RCC 7860 (cell line): ENCODE data around the gene DUSP16.

Experiments
- DNase-seq: peaks from one replicate; pipeline ENCODE4 v3.0.0-alpha.2; 2015; ENCODE audit warnings: low spot score
- FAIRE-seq: peaks from 2 replicates; lab custom pipeline; 2012; peaks lifted over from hg19 to GRCh38; lab: Jason Lieb, UNC

DUSP16 gene

DNA sequence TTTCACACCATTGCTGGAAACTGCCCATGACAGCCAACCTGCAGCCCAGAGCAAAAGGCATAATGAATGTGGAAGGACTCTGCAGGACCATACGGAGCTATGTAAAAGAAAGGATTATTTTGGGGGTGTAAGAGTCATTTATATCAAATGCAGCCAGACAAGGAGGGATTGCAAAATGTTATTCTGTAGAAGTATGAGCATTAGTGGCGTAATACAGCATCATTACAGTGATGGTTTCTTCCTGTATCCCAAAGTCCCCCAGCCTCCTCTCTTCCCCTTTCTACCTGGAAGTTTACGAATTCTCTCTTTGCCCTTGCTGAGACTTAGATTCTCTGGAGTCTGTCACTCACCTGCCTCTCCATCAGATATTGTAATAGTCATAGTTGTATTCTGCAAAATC is 115.9 kb downstream of the DUSP16 start:
- DNase-seq, result no peak

DNA sequence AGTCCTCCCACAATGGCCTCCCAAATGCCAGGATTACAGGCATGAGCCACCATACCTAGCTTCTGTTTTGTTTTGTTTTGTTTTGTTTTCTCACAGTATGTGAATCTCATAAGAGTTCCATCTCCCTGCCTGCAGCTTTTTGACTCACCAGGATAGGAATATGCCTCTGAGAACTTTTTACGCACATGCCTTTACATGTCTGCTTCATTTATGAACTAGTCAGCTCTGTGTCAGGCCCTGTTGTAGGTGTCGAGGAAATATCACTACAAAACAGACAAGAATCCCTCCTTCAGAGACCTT is 116.8 kb downstream of the DUSP16 start:
- no peak for DNase-seq

More for the DNA sequence above, 115.9 kb downstream of the DUSP16 start:
- FAIRE-seq, result no peak

DNA sequence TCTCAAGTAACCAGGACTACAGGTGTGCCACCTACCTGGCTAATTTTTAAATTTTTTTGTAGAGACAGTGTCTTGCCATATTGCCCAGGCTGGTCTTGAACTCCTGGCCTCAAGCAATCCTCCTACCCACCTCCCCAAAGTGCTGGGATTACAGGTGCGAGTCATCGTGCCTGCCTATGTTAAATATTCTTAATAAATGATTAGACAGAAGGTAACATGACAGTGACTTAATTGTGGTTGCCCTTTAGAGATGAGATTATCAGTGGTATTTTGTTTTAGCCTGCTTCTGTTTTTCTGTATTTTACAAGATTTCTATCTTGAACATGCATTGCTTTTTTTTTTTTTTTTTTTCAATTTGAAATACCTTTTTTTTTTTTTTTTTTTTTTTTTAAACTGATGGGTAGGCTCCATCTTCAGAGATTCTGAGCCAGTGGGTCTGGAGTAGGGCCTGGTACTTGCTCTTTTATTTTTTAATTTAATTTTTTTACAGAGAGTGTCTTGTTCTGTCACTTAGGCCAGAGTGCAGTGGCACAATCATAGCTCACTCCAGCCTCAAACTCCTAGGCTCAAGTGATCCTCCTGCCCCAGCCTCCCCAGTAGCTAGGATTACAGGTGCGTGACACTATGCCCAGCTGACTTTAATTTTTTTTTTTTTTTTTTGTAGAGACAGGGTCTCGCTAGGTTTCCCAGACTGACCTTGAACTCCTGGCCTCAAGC is 117.3 kb downstream of the DUSP16 start:
- DNase-seq (no peak), FAIRE-seq (no peak)

More for the DNA sequence above, 116.8 kb downstream of the DUSP16 start:
- no peak for FAIRE-seq

DNA sequence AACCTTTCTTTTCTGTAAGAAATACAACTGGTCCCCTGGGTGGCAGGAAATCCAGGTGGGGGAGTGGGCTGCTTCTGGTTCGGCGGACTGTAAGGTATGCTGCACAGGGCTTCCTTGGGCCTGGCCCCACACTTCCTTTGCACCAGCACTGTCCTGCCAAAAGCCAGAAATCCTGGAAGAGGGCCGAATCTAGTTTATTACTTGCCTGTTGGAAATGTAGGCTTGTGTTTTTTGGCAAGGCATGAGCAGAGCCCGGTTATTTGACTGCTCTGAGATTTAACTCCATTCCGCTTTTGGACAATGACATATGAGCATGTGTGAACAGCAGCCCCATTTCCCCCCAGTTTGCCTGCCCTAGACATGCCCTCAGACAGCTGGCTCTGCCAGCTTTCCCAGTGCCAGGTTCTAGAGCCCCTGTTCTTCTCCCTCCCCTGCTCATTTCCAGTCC is 119.2 kb downstream of the DUSP16 start:
- FAIRE-seq, result no peak
- no peak for DNase-seq

DNA sequence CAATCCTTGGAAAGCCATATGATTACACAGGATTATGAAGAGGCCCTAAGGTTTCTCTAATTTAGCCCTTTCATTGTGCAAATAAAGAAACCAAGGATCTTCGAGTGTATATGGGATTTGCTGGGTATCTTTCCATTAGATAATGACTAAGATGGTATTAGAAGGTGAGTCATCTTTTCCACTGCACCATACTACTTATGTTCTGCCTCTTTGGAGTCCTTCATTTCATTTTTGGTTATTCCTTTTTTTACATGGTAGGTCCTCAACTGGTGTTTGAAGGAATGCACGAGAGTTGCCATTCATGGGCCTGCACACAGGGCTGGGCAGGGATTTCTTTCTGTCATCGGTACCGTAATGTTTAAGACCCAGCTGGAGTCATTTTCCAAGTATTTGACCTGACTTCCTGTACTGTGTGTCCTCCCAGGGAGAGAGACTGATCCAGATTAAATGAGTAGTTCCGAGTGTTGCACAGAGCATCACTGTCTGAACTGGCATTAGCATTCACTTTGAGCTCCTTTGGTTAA is 120.1 kb downstream of the DUSP16 start:
- DNase-seq, result peak; percentile 17
- no peak for FAIRE-seq

DNA sequence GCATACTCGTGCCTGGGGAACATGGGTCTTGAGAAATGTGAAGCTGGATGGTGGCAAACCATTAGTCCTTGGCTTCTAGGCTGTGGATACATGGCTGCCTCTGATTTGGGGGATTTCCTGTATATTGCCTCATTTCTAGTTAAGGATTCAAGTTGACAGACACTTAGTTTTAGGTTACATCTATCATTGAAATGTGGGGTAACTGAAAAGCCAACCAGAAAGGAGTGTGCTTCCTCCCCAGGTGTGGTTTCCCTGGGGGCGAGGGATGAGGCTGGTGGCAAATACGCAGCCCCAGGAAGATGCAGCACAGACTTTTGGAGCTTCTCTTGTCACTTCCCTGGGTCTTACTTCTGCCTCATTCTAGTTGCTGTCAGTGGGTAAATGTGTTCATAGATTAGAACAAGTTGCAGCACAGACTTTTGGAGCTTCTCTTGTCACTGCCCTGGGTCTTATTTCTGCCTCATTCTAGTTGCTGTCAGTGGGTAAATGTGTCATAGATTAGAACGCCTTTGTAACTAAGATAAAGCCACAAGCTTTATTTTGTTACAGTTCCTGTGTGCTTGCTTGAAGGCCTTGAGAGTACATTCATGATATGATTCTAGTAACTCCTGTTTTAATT is 120.7 kb downstream of the DUSP16 start:
- no peak for FAIRE-seq
- DNase-seq, result no peak

DNA sequence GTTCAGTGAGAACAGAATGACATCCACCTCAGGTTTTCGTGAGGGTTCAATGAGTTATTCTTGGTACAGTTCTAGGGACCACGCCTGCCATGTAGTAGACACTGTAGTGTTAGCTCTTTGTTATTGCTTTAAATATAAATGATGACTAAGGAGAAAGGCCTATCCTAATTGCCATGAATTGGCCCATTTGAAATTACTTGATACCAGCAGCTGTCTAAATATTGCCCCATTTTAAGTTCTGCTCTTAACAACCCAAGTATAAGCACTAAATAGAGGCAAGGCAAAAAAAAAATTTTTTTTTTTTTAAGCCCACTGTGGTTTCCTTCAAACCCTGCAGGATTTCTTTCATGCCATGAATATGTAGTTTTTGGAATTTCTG is 121.2 kb downstream of the DUSP16 start:
- FAIRE-seq (no peak), DNase-seq (no peak)

DNA sequence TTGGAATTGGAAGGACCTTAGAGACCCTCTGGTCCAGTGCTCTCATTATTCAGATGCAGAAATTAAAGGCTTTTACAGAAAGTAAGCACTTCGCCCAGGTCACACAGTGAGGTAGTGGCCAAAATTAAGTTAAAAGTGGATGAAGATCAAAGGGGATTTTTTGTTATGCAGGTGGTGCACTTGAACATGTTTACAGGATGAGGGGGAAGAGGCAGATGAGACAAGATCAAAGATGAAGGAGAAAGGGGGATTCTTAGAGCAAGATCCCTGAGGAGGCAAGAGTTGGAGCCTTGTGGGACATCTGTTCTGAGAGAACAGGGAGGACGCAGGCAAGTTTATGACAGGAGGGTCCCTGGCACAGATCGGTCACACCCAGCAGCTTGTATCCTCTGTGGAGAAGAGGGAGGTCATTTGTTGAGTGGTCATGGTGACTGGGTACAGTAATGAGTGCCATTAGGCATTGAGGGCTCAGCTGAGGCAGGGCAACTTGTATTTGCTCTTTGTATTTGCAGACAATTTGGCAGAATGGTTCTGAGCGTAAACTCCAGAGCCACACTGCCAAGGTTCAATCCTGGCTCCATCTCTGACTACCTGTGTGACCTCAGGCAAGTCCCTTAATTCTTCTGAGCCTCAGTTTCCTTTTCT is 121.8 kb downstream of the DUSP16 start:
- DNase-seq, result no peak
- no peak for FAIRE-seq

DNA sequence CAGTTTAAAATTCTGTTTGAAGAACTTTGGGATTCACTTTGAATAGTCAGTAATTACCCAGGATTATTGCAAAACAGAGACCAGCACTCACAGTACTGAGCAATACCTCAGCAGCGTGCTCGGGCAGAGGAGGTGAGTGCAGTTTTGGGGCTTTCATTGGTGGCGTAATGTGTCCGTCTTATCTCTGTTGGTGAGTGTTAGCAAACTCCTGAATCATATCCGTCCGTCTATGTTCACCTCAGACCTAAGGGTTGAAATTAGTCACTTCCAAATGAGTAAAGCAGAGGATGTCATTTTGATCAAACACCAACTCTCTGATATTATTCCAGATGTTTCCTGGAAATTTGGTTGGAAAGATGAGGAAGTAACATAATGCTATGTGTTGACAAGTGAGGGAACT is 123.0 kb downstream of the DUSP16 start:
- DNase-seq (peak; percentile 64), FAIRE-seq (no peak)

DNA sequence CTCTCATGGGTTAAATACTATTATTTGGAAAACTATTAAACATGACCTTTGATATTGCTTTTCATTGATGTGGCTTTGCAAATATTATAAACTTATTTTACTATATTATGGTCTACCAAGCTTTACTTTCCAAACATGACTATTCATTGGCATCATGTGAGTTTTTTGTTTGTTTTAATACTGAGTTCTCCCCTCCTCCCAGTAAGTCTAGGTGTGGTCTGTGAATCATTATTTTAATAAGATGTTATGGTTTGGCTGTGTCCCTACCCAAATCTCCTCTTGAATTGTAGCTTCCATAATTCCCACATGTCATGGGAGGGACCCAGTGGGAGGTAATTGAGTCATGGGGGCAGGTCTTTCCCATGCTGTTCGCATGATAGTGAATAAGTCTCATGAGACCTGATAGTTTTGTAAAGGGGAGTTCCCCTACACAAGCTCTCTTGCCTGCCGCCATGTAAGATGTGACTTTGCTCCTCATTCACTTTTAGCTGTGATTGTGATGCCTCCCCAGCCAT is 125.8 kb downstream of the DUSP16 start:
- FAIRE-seq (no peak), DNase-seq (no peak)

DNA sequence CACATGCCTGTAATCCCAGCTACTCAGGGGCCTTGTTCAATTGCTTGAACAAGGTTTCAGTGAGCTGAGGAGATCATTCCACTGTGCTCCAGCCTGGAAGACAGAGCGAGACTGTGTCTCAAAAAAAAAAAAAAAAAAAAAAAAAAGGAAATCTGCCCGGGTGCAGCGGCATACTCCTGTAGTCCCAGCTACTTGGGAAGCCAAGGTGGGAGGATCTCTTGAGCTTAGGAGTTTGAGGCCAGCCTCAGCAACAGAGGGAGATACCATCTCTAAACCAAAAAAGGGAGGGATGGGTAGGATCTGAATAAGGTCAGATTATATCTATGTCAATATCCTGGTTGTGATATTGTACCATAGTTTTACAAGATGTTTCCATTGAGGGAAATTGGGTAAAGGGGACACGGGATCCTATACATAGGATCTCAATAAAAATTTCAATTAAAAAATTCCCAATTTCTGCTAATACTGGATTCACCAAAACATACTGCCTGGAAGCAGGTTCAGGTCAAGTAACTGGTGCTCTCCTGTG is 129.4 kb downstream of the DUSP16 start:
- FAIRE-seq (no peak), DNase-seq (no peak)

DNA sequence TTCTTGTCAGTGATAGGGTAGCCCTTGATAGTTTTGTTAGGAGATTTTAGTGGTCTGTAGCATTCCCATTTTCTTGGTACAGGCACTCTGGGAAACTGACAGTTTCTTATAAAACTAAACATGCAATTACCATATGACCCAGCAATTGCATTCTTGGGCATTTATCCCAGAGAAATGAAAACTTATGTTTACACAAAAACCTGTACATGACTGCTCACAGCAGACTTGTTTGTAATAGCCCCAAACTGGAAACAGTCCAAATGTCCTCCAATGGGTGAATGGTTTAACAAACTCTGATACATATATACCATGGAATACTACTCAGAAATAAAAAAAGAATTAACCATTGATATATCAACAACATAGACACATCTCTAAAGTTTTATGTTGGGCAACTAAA is 130.3 kb downstream of the DUSP16 start:
- no peak for FAIRE-seq
- DNase-seq, result no peak

DNA sequence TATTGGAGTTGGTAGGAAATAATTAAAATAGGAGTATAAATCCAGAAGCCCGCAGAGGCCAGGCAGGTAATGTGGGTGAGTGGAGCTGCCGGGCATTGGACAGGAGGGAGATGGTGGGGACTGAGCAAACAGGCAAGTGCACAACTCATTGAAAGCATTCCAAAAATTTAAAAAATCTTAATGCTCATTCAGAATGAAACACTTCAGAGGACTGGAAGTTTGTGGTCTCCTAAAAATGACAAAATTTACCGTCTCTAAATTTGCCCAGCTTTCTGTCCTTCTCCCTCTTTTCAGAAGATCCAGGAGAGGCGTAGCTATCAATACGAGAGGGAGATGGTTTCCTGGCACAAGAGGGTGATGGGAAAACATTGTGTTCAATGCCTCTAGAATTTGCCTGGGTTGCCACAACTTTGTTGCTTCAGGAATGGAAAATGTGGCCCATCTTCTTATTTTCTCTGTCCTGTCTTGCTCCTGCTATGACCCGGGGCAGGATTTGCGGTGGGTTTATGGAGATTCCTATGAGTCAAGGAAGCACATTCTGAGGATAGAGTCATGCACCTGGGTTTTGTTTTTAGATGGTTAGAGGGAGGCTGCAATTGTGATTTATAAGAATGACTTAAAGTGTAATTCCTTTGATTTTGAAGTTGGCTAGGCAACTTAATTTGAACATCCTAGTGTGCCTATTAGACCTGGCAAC is 133.6 kb downstream of the DUSP16 start:
- FAIRE-seq (no peak), DNase-seq (no peak)

DNA sequence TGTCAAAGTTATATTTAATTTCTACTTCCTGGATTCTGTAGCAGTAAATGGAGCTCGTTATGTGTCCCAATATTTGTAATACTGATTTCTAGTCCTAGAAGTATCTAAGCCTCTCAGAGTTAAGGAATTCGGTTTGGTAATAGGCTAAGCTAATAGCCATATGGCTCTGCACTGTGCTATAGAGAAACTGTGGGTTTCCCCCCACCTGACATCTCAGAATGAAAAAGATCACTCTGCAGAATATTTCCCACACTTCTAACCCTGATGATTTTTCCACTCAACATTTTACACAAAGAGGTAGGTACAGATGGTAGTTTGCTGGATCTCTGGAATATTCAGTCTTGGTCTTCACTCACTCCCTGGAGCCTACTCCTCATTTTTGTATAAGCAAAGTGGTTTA is 134.6 kb downstream of the DUSP16 start:
- DNase-seq, result no peak
- no peak for FAIRE-seq

DNA sequence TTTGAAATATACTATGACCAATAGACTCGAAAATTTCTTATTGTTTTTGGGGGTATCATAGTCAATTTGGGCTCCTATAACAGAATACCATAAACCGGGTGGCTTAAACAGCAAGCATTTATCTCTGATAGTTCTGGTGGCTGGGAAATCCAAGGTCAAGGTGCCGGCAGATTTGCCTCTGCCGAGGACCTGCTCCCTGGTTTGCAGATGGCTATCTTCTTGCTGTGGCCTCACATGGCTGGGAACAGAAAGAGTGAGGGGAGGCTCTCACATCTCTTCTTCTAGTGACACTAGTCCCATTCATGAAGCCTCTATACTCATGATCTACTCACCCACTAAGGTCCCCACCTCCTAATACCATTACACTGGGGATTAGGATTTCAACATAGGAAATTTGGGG is 135.1 kb downstream of the DUSP16 start:
- DNase-seq (no peak), FAIRE-seq (no peak)

DNA sequence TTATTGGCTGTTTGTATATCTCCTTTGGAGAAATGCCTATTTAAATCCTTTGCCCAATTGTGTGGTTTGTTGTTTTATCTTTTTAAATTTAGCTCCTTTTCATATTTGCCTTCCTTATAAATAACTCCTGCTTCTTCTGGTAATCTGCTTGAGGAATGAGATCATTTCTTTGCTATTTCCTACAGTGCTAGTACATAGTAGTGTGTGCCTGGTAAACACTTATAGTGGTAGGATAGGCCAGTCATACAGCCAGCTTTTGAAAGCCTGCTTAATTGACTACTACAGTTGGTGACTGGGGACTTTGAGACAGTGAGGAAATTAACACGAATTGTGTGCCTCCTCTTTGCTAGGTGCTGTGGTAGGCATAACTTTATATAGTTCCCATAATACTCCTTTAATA is 137.0 kb downstream of the DUSP16 start:
- FAIRE-seq (no peak), DNase-seq (no peak)

DNA sequence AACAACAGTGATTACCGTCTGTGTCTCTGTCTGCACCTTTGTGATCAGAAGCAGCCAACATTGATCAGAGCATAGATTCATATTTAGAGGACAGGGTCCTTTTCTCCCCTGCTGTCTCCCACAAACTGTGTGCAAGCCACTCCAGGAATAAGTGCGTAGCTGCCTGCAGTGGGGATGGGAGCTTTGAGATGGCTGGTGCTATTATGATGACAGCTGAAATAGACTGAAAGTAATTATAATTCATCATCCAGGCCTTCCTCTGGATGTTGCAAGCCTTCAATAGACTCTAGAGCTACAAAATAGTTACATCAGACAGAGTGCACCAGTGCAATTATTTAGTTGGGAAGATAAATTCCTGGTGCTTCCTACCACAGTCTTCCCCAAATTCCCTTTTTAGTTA is 137.7 kb downstream of the DUSP16 start:
- DNase-seq (no peak), FAIRE-seq (no peak)
